ENCODE results near the gene HOXB3.

Gene HOXB3

GRCh38 chr17:48597778-48598631, 8.0 kb upstream of the HOXB3 start:
- DNase-seq (ENCODE audit: low read depth) = no peak

- no peak for DNase-seq (ENCODE audit: low read depth)
Observed at GRCh38 chr17:48597528-48597777, 7.4 kb upstream of the HOXB3 start.

GRCh38 chr17:48596735-48597527, 6.9 kb upstream of the HOXB3 start:
- DNase-seq (ENCODE audit: low read depth) = no peak

GRCh38 chr17:48596000-48596734, 6.1 kb upstream of the HOXB3 start:
- no peak for DNase-seq (ENCODE audit: low read depth)

GRCh38 chr17:48595278-48595999, 5.4 kb upstream of the HOXB3 start:
- no peak for DNase-seq (ENCODE audit: low read depth)

- DNase-seq (ENCODE audit: low read depth) = no peak
Observed at GRCh38 chr17:48594538-48595277, 4.7 kb upstream of the HOXB3 start.

GRCh38 chr17:48593840-48594537, 3.9 kb upstream of the HOXB3 start:
- peak; percentile 67 for DNase-seq (ENCODE audit: low read depth)

- no peak for DNase-seq (ENCODE audit: low read depth)
Observed at GRCh38 chr17:48593126-48593829, 3.2 kb upstream of the HOXB3 start, which contains the start of gene HOXB5. Gene HOXB5, minus strand, starts transcription at chr17:48593779. Its CDS starts 97 bp downstream, at chr17:48593682.

- DNase-seq (ENCODE audit: low read depth) = no peak
Observed at GRCh38 chr17:48592577-48592976, 2.5 kb upstream of the HOXB3 start.

GRCh38 chr17:48592057-48592514, 2.0 kb upstream of the HOXB3 start:
- no peak for DNase-seq (ENCODE audit: low read depth)

- no peak for DNase-seq (ENCODE audit: low read depth)
Observed at GRCh38 chr17:48591255-48592056, 1.4 kb upstream of the HOXB3 start.

GRCh38 chr17:48590607-48591161, 643 bp upstream of the HOXB3 start:
- DNase-seq (ENCODE audit: low read depth) = no peak

- no peak for DNase-seq (ENCODE audit: low read depth)
Observed at GRCh38 chr17:48589060-48589830, 796 bp downstream of the HOXB3 start.

- DNase-seq (ENCODE audit: low read depth) = no peak
Observed at GRCh38 chr17:48588528-48588927, 1.5 kb downstream of the HOXB3 start.

GRCh38 chr17:48588074-48588415, 2.0 kb downstream of the HOXB3 start:
- no peak for DNase-seq (ENCODE audit: low read depth)

- no peak for DNase-seq (ENCODE audit: low read depth)
Observed at GRCh38 chr17:48587276-48588073, 2.6 kb downstream of the HOXB3 start.
